HL-60/S4 treated with retinoic acid at 250 ng/mL for 4 days and 3 days (cell line): ENCODE data around the gene SYDE2.
"Not testable (repeated sequence)": the region's sequence is repeated elsewhere in the genome, so short reads cannot be mapped to it uniquely, and the experiment has no call there.

Source experiments
- in situ Hi-C: fragments of 300-500 bp; cut with MboI; formaldehyde crosslinking; loops from 2 replicates; pipeline ENCODE4 v1.7.0; 2022; ENCODE audit warnings: low sequenced_read_pairs

Gene SYDE2, protein sequence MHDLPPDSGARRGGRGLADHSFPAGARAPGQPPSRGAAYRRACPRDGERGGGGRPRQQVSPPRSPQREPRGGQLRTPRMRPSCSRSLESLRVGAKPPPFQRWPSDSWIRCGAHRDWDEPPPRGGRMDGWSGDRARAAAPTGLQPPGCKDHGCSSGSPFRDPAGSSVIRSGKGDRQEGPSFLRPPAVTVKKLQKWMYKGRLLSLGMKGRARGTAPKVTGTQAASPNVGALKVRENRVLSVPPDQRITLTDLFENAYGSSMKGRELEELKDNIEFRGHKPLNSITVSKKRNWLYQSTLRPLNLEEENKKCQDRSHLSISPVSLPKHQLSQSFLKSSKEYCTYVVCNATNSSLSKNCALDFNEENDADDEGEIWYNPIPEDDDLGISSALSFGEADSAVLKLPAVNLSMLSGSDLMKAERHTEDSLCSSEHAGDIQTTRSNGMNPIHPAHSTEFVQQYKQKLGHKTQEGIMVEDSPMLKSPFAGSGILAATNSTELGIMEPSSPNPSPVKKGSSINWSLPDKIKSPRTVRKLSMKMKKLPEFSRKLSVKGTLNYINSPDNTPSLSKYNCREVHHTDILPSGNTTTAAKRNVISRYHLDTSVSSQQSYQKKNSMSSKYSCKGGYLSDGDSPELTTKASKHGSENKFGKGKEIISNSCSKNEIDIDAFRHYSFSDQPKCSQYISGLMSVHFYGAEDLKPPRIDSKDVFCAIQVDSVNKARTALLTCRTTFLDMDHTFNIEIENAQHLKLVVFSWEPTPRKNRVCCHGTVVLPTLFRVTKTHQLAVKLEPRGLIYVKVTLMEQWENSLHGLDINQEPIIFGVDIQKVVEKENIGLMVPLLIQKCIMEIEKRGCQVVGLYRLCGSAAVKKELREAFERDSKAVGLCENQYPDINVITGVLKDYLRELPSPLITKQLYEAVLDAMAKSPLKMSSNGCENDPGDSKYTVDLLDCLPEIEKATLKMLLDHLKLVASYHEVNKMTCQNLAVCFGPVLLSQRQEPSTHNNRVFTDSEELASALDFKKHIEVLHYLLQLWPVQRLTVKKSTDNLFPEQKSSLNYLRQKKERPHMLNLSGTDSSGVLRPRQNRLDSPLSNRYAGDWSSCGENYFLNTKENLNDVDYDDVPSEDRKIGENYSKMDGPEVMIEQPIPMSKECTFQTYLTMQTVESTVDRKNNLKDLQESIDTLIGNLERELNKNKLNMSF

DNA sequence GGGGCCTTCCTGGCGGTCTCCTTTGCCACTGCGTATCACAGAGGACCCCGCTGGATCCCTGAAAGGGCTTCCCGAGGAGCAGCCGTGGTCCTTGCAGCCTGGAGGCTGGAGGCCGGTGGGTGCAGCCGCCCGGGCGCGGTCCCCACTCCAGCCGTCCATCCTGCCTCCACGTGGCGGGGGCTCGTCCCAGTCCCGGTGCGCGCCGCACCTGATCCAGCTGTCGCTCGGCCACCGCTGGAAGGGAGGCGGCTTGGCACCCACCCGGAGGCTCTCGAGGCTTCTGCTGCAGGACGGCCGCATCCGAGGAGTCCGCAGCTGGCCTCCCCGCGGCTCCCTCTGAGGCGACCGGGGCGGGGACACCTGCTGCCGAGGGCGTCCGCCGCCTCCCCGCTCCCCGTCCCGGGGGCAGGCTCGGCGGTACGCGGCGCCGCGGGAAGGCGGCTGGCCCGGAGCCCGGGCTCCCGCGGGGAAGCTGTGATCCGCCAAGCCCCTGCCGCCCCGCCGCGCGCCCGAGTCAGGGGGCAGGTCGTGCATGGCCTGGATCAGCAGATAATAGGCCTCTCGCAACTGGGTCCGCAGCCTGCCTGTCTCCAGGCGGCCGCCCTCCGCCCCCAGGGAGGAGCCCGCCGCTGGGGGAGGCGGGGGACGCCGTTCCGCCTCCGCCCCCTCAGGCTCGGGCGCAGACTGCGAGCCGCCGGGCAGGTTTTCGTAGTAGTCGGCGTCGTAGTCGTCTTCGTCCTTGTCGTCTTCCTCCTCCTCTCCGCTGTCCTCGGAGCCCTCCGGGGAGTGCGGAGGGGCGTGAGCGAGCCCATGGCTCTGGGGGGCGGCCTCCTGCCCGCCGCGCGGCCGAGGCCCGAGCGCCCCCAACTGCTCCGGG is at the start of gene SYDE2:
Gene SYDE2, minus strand, starts transcription at position 554 of the 877 bp plus-strand sequence. Its CDS starts 20 bp downstream, at position 534.
- in situ Hi-C loops = no loop called here

DNA sequence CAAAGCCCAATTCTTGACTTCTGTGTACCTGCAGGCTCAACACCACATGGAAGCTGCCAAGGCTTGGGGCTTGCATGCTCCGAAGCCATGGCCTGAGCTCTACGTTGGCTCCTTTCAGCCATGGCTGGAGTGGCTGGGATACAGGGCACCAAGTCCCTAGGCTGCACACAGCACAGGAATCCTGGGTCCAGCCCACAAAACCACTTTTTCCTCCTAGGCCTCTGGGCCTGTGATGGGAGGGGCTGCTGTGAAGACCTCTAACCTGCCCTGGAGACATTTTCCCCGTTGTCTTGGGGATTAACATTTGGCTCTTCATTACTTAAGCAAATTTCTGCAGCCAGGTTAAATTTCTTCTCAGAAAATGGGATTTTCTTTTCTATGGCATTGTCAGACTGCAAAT is 48.2 kb upstream of the SYDE2 start:
- in situ Hi-C loops = not testable (repeated sequence)

DNA sequence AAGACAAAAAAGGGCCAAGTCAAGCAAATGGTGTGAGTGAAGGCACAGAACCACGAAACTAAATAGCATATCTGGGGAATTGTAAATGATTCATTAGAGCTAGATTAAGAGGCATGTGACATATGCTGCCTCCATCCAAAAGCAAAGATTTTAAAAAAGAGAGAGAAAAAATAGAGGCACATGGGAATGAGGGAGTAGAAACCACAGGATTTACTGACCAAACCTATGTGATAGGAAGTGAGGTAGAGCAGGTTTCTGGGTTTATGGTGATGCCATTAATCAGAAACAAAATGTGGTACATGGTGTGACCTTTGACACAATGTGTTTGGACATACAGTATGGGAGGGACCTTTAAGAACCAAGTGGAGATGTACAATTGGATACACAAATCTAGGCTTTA is 45.1 kb upstream of the SYDE2 start:
- in situ Hi-C loops = no loop called here

DNA sequence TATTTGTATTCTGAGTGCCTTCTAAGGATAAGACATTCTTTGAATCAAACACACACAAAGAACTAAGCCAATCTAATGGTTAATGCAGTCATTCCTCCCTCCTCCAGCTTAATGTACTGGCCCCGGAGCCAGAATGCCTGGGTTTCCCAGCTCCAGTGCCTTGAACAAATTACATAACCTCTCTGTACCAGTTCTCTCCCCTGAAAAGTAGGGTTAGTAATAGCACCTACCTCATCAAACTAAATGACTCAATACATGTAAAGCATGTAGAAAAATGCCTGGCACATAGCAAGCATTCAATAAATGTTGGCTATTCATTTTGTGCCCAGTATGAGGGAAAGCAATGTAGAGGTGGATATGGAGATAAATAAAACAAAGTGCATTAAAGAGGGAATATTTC is 44.6 kb upstream of the SYDE2 start:
- in situ Hi-C loops = no loop called here

DNA sequence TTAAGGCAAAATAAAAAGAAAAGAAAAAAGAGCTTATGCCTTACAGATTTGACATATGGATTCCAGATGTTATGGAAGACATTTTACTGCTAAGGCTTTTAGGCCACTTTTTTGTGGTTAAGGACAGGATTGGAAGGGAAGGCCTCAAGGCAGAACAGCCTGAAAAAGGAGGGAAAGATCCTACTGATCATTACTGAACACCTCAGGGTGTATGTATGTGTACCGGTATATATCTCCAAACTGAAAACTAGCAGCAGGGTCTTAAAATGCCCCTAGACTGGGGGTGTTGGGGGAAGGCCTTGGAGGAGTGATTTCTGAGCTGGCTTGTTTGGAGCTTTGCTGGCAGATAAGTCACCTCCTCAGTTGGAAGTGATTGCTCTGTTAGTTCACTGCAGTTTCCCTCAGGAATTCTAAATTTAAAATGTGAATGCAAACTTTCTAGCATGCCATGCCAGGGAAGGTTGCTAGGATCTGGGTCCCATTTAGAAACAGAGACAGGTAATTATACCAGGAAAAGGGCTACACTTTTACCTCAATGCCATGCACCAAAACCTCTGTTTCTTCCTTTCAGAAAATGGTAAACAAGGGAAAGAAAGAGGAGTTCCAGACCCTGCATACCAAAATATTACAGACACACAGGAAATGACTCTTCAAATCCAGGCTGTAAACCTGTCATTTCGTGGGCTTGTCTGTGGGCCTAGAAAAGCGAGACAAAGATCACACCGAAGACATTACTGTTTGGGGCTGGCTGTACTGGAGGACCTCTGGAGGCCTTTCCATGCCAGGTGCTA is 43.6 kb upstream of the SYDE2 start:
- in situ Hi-C loops = no loop called here

DNA sequence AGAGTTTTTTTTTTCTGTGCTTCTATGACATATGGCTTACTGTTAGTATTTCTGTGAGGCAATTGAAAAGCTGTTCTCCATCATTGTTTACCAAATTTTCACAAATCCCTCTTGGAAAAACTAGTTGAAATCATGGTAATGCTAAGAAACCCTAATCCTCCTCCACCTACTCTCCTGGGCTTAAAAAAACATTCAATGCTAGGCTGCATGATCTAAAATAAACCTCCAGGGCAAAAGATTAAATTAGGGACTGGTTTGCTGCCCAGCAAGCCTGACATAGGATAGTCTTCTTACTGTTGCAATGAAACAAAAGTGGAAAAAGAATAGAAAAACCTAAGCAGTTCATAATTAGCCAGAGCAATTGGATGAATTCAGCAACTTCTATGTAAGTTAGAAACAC is 42.6 kb upstream of the SYDE2 start:
- in situ Hi-C loops = no loop called here

DNA sequence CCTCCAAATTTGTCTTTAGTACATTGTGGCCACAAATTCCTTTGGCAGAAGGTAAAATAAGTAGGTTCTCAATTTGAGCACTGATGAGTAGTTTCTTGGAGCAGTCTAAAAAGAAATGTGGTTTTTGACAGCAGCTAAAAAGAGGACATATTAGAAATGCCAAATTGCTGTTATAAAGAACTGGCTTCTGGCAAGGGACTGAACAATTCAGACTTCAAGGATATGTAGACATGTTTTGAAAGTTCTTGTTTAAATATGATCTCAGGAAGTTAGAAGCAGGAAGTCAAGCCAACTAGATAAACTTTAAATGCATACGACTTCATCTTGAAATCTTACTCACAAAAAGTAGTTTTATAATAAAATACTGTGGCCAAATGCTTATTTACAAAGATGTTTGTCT is 39.8 kb upstream of the SYDE2 start:
- in situ Hi-C loops = no loop called here

DNA sequence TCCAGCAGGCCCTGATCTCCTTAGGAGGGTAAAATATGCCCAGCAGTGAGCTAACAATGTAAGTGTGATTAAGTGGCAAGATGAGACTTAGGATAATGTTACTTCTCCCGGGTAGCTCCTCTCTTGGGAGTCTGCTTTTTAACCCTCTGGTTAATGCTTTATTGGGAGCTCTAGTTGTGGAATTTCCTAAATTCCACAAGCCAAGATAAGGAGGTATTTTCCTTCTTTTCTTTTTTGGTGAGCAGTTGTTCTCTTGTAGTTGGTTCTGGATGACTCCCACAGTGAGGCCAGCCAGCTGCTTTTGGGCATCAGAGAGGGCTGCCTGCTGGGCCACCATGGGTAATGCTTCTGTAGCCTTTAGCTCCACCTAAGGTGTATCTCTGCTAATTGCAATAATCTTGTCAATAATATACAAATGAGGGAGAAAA is 39.4 kb upstream of the SYDE2 start:
- in situ Hi-C loops = no loop called here

DNA sequence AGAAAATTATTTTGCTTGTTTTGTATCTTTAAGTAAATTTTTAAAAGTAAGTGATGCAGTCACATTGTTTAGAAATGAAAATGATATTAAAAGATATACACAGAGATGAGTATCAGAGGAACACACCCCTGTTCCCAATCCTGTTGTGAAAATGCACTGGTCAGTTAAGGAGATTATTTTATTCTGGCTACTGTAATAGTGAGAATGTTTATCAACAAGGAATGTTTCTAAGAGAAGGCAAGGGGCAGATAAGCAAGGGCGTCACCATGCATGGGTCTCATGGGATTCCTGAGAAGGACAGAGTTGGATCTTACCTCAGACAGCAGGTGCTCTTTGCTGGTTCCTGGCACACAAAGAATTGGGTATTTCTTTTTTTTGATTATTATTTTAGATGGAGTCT is 36.8 kb upstream of the SYDE2 start:
- in situ Hi-C loops = no loop called here

DNA sequence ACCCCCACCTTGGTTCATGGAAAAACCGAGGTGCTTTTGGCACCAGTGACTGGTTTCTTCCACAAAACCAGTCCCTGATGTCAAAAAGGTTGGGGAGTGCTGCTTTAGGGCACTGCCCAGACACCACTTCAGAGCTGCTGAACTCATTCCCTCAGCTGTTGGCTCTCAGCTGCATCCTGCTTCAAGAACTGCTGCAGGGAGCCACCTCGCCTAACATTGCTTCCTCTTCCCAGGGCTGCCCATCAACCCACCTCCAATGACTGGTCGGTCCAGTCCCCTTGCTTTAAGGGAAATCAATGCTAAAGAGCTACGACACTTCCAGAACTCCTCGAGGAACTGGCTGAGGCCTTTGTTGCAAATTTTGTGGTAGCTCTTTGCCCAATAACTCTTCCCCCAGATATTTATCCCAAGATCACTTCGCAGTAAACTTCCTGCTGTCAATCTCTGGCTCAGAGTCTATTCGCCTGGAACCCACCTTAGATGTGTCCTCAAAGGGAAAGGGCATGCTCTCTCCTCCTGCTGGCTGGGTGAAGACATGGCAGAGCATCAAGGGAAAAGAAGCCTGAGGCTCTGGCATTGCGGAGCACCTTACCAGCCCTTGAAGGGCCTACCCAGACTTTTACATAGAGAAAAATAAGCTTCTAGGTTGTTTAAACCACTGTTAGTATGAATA is 29.6 kb upstream of the SYDE2 start:
- in situ Hi-C loops = no loop called here

DNA sequence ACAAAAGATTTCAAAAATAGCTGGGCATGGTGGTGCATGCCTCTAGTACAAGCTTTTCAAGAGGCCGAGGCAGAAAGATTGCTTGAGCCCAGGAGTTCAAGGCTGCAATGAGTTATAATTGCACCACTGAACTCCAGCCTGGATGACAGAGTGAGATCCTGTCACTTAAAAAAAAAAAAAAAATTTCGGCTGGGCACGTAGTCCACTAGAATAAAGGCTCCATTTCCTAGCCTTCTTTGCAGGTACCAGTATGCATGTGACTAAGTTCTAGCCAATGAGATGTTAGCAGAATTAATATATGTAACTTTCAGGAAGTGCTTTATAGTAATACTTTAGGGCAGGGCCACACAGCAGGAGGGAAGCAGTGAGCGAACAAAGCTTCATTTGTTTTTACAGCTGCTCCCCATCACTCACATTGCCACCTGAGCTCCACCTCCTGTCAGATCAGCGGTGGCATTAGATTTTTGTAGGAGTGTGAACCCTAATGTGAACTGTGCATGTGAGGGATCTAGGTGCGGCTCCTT is 28.8 kb upstream of the SYDE2 start:
- in situ Hi-C loops = no loop called here

DNA sequence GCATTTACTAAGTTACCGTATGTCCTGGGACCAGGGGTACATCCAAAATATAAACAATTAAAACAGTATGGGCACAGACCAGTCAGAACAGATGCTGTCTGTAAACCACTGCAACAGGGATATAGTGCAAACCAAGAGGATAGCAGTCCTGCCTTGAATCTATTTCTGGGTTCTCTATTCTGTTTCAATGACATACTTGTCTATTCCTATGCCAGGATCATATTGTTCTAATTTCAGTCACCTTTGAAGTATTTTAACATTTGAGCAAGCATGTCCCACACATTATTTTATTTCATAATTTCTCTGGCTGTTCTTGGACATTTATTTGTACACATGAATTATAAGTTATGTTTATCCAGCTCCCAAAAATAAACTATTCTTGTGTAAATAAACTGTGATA is 28.2 kb upstream of the SYDE2 start:
- in situ Hi-C loops = no loop called here

DNA sequence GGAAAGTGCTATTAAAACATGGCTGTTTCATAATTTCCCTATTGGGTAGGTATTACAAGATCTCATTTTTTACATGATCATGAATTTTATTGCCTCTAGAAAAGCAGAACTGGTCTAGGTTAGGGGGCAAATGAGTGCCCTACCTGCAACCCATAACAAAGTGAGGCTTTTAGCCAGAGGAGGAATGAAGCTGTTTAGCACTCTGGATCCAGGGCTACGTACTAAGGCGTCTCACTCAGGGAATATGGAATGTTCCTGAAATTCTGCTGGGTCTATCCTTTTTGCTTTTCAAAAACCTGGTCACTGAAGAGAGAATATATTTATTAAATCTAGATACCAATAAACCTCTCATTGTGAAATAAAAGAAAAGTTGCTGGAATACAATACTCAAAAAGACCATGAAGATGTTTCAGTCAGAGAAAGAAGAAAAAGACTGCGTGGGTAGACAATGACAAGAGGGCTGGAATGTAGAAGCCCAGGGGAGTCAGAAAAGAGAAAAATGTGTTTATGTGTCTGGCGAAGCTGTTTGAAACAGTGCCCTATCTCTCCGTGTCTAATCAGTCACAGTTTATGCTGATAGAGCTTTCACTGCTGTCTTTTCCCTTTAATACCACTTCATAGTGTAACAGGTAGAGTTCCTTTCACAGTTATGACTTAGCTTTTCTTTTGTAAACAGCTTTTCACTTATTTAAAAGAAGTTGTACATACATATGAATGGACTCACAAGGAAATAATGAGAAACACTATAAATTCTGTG is 25.0 kb upstream of the SYDE2 start:
- in situ Hi-C loops = no loop called here

DNA sequence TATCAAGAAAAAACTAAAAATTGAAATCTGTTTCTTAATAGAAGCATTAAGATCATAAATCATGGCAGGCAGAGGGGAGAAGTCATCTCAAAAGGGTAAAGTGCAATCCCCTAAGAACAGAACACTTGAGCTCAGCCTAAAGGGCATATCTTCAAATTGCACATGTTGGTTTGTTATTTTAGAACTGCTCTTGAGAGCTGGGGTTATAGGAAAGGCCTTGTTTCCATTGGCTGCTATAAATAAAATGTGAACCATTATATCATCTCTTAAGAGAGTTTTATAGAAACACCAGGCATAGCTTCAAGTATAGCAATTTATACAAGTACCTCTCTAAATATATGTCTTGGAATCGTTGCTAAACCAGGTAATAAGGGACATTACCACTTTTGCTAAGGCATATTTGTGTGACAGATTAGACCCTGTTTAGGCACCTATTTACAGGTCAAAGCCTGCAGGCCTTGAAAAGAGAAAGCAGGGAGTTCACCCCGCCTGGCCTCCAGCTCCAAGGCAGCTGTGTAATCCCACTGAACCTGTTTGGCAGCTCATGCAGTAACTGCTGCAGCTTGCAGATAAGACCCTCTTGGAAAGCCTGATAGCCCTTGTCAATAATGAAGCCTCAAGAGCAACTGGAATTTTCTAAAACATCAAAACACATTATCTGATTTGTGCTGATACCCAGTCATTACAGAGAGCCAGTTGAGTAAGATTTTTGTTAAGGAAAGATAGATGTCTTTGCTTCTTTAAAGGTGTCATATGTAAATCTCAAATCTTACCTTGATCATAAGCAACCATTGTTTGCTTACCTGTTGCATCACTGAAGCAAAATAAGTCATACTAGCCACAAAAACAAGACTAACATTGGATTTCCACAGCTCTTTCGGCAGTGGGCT is 24.2 kb upstream of the SYDE2 start:
- in situ Hi-C loops = no loop called here

DNA sequence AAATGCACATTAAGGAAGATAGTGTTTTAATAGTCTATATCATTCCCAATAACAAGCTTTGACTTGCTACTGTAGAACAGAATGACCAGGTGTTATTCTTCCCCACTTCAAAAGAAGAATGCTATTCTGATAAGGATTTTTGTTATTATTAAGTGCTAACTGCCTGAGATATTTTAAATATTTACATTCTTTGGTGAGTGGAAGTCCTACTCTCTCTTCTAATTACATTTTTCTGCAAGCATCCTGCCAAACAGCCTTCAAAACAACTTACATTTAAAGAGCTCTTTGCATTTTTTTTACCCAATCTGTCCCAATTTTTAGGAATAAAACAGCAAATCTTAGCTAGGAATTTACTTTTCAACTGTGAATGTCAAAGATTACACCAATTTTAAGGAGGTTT is 23.5 kb upstream of the SYDE2 start:
- in situ Hi-C loops = no loop called here

DNA sequence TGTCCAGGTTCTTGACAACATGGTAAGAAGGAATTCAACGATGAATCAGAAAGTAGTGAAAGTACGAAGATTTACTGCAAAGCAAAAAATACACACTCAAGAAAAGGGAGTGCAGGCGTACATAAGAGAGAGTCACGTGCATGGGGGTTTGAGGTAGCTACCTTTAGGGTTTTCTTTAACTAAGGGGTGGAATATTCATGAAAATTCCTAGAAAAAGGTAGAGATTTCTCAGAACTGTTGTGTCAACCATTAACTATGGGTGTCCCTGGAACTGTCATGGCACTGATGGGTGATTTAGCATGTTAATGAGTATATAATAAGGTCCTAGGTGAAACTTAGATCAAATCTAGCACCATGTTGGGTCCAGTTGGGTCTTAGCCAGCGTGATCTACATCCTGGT is 22.5 kb upstream of the SYDE2 start:
- in situ Hi-C loops = no loop called here

DNA sequence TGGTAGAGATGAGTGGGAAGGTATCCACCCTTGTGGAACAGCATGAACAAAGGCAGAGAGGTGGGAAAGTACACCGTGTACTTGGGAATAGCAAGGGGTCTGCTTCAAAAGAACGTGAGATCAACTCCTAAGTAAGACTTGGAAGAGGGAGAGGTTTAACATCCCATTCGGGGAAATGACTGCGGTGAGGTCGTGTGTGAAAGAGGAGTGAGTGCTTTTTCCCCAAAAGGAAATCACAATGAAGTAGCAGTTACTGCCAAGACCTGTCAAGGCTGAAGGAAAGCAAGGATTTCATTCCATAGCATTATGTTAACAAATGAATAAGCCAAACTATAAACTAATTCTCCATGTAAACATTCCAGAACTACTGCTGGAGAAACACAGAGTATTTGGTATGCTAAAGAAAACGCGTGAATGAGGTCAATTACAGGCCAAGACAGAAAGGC is 20.0 kb upstream of the SYDE2 start:
- in situ Hi-C loops = no loop called here
